ENCODE measurements around the gene SERINC1.

The SERINC1 gene

DNA sequence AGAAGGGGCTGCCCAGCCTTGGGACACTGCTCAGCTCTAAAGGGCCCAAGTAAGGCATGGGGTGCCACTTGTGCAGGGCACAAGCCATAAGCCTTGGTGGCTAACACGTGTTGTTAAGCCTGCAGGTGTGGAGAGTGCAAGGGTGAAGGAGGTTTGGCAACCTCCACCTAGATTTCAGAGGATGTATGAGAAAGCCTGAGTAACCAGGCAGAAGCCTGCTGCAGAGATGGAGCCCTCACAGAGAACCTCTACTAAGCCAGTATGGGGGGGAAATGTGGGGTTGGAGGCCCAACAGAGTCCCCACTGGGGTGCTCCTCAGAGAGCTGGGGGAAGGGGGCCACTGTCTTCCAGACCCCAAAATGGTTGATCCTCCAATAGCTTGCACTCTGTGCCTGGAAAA, 32.6 kb downstream of the SERINC1 start:
- no peak for DNase-seq (ENCODE audit: low read depth in 1 of 2, low spot score in 1 of 2)

DNA sequence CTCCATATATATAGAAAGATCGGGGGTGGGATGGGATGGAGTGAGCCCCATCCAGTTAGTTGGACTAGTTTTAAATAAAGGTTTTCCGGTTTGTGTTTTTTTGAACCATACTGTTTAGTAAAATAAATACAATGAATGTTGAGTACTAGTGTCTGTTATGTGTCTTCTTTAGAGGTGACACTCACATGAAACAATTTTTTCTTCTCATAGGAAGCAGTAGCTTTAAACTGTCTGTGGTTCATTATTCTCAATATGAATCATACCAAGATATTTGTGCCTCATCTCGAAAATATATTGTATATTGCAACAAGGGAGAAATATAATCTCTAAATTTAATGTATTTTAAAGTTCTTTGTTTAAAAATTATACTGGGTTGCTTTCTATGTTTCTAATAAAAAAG, 38.8 kb downstream of the SERINC1 start:
- no peak for DNase-seq (ENCODE audit: low read depth in 1 of 2, low spot score in 1 of 2)

DNA sequence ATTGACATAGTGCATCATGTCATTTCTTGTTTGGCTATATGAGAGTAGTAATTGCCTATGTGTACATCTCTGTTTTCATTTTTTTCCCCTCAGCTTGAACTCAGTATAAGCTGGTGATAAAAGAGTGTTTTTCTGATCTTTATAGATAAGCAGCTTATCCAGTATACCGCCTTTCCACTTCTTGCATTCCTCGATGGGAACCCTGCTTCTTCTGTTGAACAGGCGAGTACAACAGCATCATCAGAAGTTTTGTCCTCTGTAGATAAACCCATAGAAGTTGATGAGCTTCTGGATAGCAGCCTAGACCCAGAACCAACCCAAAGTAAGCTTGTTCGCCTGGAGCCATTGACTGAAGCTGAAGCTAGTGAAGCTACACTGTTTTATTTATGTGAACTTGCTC, 39.8 kb downstream of the SERINC1 start:
- DNase-seq (ENCODE audit: low read depth in 1 of 2, low spot score in 1 of 2): no peak

DNA sequence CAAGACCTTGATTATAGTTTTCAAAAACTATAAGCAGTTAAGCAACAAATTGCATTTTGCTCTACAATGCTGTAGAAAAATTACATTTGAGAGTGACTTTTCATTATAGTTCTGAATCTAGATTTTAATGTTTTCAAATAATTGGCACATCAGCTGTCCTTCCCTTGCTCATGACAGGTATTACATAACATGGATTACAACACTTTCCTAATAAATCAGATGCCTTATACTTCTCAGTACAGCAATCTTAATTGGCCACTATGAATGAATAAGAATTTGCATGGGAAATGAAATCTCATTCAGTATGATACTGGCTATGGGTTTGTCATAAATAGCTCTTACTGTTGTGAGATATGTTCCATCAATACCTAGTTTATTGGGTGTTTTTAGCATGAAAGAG, 42.3 kb downstream of the SERINC1 start:
- no peak for DNase-seq (ENCODE audit: low read depth in 1 of 2, low spot score in 1 of 2)

DNA sequence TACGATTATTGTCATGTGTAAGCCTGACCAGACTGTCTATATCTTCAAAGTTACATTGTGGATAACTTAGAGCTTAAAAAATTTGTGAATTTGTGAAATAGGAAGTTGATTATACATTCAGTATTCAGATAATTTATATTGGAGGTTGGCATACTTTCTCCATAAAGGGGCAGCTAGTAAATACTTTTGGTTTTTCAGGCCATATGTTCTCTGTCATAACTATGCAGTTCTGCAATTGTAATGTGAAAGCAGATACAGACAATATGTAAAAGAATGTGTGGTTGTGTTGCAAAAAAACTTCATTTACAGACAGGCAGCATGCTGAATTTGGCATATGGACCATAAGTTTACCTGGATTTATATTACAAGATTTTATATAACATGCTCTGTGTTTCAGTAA, 42.8 kb downstream of the SERINC1 start:
- DNase-seq (ENCODE audit: low read depth in 1 of 2, low spot score in 1 of 2): no peak

DNA sequence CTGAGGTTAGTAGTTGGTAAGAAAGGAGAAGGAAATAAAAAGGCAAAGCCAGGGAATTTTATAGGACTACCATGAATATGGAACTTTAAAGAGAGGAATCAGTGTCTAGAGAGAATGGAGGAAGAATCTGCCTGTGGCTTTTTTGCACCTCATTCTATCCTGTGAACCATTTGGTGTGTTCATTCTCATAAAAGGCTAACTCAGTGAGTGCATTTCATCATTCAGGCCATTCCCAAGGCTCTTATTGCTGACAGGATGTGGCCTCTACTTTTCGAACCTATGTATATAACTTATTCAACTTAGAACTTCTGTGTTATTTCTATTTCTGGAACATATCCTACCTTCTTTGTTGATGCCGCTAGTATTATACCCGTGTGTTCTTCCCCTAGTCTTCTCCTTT, 45.0 kb downstream of the SERINC1 start:
- DNase-seq (ENCODE audit: low read depth in 1 of 2, low spot score in 1 of 2): no peak

DNA sequence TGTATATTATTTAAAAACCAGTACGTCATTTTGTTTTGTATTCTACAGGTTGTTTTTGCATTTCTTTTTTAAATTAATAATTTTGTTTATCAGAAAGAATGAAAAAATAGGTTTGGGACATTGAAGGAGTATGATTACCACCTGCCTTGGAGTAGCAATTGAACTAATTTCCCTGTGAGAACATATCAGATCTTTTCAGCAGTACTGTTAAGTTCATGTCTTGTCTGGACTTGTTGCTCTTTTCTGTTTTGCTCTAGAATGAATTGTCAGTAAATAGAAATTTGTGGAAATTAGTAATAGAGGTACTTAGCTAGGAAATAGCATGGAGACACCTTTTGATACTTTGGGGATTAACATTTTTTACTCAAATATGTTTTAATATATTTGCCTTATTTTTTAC, 47.9 kb downstream of the SERINC1 start:
- DNase-seq (ENCODE audit: low read depth in 1 of 2, low spot score in 1 of 2): no peak

DNA sequence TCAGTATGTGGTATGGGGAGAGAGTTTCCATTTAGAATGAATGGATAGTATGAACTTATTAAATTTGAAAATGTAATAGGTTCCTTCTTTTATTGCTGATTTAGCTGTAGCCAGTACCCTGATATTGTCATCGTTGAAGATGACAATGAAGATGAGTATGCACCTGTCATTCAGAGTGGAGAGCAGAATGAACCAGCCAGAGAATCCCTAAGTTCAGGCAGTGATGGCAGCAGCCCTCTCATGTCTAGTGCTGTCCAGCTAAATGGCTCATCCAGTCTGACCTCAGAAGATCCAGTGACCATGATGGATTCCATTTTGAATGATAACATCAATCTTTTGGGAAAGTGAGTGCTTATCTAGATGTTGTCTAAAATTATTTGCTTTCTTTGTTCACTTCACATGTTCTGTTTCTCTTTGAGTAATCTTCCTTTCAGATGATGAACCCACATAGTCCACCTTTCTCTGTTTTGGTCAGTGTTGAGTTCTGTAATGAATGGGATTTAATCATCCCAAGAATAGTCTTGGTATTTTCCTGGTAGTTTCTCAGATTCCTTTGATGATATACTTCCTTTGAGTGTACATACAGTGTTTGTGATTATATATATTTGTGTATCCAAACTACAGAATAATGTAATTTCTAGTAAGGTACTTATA, 48.9 kb downstream of the SERINC1 start:
- no peak for DNase-seq (ENCODE audit: low read depth in 1 of 2, low spot score in 1 of 2)

DNA sequence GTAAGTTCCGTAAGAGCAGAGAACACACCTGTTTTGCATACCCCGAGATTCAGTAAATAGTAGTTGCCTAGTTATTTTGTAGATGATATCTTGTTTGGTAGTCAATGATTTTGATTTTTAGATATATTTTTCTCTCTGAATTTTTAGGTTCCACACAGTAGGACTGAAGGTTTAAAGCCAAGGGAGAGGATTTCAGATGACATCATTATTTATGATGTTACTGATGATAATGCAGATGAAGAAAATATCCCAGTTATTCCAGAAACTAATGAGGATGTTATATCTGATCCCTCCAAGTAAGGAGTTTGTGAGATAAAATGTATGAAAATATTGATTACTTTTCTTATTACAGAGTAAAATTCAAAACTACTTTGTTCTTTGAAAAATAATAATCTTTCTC, 49.6 kb downstream of the SERINC1 start:
- DNase-seq (ENCODE audit: low read depth in 1 of 2, low spot score in 1 of 2): no peak

DNA sequence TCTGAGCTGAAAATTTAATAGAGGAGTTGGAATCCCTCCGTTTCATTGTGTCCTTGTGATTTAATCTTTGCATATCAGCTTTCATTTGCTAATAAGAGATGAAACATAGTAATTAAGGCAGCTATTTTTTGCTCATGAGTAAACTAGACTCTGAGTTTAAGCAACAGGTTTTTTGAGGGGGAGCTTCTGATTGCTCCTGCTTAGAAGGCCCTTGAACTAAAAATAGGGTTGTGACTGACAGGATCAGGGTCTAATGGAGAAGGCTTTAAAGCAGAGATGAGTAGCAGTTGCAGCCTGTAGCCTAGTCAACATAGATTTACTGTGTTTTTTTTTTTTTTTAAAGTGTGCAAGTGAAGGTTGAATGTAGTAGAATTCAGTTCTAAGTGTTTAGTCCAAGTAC, 54.8 kb downstream of the SERINC1 start:
- no peak for DNase-seq (ENCODE audit: low read depth in 1 of 2, low spot score in 1 of 2)

DNA sequence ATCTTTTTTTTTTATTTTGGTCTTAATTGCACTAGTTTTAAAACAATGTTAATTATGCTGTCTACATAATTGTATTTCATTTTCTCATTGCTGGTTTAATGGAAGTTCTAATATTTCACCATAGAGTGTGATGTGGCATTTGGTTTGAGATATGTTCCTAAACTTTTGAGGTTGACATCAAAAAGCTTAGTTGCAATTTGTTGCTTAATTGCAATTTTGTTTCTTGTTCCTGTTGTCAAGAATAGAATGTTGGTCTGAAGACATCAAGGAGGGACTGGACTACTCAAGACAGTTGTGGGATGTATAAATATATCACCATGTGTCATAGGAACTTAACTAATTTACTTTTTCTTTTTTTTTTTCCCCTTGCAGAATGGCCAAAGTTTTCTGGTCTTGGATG, 59.6 kb downstream of the SERINC1 start:
- DNase-seq (ENCODE audit: low read depth in 1 of 2, low spot score in 1 of 2): no peak

DNA sequence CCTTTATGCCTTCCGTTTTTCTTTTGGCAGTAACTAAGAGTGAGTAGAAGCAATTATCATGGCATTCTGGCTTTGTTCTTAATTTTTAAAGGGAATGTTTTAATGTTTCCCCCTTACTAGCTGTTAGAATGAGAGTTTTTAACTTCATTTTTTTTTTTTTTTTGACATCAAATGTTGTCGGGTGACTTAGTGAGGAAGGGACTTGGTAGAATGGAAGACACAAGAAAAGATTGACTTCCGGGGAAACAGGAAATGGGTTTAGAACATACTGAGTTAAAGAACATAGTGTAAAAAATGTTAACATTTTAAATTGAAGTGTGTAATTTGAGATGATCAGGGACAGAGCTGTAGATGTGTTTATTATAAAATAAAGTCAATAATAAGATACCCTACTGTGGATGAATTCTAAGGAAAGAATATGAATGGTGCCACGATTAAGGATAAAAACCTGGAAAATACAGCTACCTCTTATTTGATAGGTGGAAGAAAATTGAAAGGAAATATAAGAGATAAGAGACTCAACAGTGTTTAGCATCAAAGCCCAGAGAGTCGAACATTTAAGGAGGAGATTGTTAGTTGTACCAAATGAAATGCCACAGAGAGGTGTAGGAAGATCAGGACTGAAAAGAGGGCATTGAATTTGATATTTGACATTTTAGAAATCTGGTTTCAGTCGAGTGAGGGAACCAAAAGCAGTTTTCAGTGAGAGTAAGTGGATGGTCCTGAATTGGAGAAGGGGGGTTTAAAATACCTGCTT, 62.7 kb downstream of the SERINC1 start:
- DNase-seq (ENCODE audit: low read depth in 1 of 2, low spot score in 1 of 2): no peak

DNA sequence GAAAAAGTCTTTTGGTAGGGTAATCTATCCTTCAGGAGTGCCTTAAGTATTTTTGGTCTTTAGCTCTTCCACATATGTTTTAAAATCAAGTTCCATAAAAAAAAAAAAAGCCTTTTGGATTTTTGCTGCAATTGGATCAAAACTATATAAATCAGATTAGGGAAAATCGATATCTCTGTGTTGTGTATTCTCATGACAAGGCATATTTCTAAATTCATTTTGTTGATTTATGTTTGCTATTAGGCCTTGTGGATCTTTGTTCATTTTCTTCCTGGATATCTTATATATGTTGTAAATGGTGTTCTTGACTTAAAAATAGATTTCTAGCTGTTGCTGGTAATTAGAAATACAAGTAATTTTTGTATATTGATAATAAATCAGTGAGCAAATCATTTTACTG, 63.4 kb downstream of the SERINC1 start:
- no peak for DNase-seq (ENCODE audit: low read depth in 1 of 2, low spot score in 1 of 2)

DNA sequence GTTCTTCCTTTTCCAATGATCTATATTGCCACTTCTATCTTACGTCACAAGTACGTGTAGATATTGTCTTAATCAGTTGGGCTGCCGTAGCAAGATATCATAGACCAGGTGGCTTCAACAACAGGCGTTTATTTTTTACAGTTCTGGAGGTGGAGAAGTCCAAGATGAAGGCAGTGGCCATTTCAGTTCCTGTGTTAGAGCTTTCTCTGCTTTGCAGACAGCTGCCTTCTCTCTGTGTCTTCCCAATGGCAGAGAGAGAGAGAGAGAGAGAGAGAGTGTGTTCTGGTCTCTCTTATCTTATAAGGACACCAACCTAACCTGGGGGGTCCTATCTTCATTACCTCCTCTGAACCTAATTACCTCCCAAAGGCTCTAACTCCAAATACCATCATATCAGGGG, 63.9 kb downstream of the SERINC1 start:
- no peak for DNase-seq (ENCODE audit: low read depth in 1 of 2, low spot score in 1 of 2)

DNA sequence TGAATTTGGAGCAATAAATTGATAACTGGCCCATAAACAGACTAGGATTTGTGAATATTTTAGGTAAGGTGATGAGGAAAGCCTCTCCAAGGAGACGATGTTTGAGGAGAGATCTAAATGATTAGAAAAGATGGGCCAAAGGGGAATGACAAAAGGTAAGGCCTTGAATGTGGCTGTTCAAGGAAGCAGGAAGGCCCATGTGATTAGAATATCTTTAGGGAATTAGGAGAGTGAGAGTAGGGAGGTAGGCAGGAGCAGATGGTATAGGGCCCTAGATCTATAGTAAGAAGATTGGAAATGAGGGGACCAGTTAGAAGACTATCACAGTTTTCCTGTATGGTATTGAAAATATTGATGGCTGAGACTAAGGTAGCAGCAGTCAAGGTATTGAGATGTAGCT, 65.4 kb downstream of the SERINC1 start:
- no peak for DNase-seq (ENCODE audit: low read depth in 1 of 2, low spot score in 1 of 2)

DNA sequence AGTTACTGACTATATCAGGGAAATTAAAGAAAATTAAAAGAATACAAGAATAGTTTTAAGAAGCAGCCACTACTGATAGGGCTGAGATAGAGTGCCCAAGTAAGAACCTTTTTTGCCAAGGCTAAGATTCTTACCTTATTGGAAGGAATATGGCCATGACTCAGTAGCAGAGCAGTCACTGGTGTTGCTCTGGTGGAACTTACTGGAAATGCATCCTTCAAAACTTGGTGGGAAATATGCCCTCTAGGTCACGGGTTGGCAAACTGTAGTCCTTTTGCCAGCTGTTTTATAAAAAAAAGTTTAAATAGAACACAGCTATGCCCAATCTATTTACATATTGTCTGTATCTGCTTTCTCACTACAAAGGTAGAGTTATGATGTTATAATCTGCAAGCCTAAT, 66.2 kb downstream of the SERINC1 start:
- no peak for DNase-seq (ENCODE audit: low read depth in 1 of 2, low spot score in 1 of 2)

DNA sequence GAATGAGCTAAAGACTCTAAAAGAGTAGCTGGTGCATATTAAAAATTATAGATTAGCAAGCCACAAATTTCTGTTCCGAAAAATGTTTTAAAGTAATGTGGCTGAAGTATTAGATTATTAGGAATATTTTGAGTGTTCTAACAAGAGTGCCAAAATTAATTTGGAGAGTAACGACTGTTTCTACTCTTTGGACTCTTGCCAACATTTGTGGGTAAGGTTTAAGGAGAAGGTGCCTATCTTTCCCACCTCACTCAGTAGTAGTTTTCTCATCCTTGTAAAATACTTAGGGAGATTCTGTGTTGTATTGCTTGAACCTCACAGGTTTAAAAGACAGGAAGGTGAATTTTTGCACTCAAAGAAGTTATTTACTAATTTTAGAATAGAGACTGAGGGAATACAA, 67.2 kb downstream of the SERINC1 start:
- no peak for DNase-seq (ENCODE audit: low read depth in 1 of 2, low spot score in 1 of 2)

DNA sequence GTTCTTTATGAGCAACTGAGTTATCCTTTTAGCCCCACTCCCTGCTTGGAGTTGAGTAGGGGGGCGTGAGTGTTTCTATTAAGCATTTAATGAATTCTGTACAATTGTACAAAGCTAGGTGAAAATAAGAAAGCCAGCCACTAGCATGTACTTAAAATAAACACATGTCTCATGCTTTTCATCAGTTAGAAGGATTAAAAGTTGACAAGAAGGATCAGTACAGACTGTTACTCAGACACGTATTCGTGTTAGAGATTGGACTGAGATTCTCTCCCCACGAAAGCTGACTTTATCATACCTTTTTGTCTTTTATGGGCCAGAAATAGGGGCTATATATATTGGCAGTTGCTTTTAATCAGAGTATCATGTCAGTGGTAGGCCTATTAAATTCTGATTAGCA, 70.5 kb downstream of the SERINC1 start:
- no peak for DNase-seq (ENCODE audit: low read depth in 1 of 2, low spot score in 1 of 2)

DNA sequence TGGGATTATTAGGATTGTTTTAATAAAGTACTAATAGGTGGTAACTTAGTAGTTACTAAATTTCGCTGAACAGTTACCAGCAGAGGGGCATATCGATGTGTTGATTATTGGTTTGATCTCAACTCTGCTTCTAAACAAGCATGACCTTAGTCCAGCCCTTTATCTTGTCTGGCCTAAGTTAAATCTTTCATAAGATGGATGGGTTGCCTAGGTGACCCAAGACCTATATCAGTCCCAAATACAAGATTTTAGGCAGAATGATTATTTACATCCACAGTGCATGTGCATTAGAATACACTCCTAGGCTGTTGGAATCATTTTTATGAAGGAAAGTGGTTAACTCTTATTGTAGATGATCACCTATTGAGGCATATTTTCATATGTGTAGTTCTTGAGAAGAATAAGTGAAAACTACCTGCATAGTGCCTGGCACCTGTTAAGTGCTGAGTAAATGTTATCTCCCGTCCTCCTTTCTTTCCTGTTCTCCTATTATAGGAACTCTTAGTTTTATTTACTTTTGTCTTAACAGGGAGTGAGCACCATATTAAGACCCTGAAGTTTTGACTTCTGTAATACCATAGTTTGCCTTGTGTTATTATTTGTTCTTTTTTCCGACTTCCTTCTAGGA, 71.0 kb downstream of the SERINC1 start:
- no peak for DNase-seq (ENCODE audit: low read depth in 1 of 2, low spot score in 1 of 2)

DNA sequence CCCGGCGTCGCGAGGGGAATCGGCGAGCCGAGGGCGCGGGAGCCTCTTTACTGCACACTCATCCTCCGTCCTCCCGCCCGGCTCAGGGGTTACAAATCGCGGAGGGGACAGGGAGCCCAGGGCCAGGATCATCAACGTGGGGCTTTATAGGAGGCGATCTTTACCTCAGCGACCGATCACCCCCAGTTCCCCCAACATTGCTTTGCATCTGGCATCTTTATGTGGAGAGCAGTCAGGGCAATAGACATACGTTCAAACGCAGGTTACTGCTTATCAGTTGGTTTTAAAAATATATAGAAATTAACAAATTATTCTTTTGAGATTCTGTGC, 71.5 kb downstream of the SERINC1 start:
- peak in 1 of 2 donors; percentile 5 for DNase-seq (ENCODE audit: low read depth in 1 of 2, low spot score in 1 of 2)

DNA sequence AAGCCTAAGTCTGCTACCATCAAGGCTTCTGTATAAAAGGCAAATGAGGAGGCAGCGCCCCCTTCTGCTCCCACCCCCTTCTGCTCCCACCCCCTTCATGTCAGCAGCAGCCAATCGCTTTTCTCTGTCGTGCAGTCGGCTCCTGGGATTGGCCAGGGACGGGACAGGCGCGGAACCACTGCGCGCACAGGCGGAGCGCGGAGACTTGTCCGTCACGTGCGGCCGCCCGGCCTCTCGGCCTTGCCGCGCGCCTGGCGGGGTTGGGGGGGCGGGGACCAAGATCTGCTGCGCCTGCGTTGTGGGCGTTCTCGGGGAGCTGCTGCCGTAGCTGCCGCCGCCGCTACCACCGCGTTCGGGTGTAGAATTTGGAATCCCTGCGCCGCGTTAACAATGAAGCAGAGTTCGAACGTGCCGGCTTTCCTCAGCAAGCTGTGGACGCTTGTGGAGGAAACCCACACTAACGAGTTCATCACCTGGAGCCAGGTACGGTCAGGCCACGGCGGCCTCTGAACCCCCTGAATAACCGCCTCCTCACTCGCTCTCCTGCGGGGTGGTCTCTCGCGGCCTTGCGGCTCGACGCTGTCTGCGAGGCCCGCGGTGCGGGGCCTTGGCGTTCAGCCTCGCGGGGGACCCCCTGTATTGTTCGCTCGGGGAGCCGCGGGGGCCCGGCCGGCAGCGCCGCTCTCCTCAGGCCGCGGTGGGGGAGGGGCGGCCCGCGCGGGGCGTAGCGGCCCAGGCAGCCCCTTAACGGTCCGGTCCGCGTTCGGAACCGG, 72.1 kb downstream of the SERINC1 start, which contains the start of gene HSF2:
HSF2 (plus strand) TSS at position 305 of the 773 bp plus-strand sequence; CDS start at position 391, 86 bp downstream.
- peak; percentile 82 to 90 for DNase-seq (ENCODE audit: low read depth in 1 of 2, low spot score in 1 of 2)

DNA sequence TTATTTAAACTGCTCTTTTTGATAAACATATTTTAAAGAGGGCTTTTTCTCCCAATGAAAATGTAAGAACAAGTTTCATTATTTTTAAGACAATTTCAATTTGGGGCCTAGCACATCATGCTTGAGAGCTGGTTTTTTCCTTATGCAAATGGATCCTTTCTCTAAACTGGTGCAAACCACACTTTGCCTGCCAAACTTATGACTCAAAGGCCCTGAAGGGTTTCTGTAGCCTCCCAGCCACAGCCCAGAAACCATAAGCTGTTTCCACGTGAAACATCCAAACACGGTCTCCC, 72.6 kb downstream of the SERINC1 start:
- no peak for DNase-seq (ENCODE audit: low read depth in 1 of 2, low spot score in 1 of 2)
